HG02759 (cell line): ENCODE measurements around the gene PTPN14.
"Not testable (repeated sequence)": the region's sequence is repeated elsewhere in the genome, so short reads cannot be mapped to it uniquely, and the experiment has no call there.

ENCODE experiments used
- ATAC-seq: cut with Tn5 transposase; IDR thresholded peaks from one replicate; pipeline ENCODE4 v1.9.1; 2021; ENCODE audit warnings: mild to moderate bottlenecking, moderate library complexity; ENCODE audit not compliant: unreplicated experiment

PTPN14 gene

DNA sequence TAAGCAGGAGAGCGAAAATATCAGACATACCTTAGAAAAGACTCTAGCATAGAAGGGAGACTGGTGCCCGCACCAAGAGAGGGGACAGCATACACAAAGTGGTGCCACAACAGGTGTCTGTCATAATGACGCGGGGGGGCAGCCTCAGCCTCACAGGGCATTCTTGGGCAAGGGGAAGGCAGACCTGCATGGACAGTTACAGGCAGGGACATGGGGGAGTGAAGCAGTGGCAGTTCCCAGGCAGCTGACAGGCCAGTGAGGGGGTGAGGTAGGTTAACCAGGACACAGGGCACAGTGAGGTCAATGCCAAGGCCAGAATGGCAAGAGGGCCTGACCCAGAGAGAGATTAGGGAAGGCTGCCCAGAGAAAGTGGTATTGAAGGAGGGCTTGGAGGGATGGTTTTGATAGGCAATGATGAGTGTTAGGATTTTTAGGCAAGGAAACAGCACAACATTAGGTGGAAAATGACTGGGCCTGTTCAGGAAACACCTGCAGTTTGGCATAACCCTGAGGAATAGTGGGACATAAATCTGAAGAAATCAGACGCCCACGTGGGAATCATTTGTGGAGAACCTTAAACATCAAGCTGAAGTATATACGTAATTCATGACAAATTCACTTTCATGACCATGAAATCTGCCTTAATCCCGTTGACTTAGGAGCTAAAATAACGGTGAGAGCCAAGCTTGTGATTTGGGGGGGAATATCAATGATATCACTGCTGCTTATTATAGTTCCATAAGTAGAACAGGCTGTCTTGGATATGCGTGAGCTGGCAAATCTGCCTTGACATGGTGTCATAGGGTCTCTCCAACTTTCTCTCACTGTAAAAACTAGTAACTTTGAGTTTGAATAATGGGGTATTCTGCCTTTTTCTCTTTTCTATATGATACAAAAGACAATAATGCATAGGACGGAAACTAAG lies 8.9 kb downstream of the PTPN14 start:
- ATAC-seq: no peak

DNA sequence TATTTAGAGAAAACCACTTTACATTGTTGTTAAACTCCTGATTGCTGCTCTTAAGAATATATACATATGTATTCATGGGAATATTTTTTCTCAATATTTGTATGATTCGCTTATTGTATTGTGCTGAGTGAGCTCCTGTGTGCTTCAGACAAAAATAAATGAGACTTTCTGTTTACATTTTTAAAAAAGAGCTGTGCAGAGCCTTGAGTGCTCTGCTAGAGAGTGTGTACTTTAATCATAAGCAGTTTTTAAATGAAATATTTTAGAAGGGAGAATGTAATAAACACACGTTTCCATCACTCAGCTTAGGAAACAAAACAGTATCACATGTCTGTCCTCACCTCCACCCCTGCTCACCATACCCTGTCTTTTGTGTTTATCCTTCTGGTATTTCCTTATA lies 9.7 kb downstream of the PTPN14 start:
- ATAC-seq: no peak

DNA sequence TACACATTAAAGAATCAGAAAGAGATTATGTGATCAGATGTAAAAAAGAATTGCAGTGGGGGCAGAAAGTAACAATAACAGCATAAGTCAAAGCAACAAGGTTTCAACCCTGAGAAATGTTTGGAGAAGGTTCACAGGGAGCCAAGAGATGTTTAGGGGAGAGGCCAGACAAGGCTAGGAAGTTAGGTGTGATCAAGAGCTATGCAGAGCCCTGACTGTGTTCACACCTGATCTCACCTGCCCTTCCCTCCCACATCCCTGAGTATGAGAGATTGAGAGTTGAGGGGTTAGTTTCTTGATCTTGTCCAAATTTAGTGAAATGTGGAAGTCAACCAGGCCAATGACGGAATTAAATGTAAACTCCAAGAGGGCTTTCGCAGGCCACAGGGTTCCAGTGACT lies 10.2 kb downstream of the PTPN14 start:
- no peak for ATAC-seq

DNA sequence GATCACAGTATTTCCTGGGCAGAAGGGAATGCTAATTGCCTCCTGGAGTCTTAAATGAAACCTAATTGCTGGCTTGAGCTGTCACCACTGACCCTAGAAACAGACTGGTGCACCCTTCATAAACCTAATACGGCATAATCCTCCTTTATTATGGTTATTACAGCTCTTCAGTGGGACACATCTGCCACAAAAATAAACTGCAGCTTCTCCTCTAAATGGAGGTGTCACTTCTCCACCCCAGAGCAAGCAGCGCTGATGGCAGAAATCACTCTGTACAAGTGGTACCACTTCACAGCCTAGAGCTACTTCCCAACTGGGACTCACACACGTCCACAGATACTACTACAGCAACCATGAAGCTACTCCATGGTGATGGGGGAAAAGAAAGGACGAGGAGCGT lies 11.1 kb downstream of the PTPN14 start:
- no peak for ATAC-seq

DNA sequence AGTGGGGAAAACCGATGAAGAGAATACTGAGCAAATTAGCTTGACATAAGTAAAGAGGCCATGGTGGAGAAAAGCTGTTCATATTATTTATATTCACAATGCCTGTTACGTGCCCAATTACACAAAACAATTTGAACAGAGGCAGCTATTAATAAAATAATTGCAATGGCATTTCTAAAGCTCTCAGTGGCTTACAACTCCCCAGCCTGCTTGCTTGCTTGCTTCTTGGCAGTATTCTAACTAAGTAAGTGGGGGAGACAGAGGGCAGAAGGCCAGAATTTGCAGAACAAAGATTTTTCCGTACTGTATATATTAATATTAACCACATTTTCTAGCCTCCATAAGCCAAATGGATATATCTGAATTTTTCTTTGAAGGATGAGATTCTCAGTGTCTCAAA lies 12.9 kb downstream of the PTPN14 start:
- ATAC-seq: no peak

DNA sequence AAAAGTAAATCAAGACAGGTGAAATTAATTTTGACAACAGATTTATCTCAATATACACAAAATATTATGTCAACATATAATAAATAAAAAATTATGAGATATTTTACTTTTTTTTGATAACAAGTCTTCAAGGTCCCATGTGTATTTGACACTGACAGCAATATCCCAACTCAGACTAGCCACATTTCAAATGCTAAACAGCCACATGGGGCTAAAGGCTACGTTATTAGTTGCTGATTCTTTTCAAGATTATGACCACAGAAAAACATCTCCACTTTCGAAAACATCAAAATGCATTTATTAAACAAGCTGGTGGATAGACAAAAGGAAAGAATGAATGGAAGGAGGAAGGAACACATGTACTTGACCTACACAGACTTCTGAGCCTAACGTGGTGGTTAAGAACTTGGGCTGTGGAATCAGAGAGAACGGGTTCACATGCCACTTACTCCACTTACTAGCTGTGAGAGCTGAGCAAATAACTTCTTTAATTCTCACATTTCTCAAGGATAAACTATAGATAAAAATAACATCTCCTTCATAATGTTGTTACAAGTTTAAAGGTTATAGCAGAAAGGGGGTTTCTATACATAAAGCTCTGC lies 13.4 kb downstream of the PTPN14 start:
- no peak for ATAC-seq

DNA sequence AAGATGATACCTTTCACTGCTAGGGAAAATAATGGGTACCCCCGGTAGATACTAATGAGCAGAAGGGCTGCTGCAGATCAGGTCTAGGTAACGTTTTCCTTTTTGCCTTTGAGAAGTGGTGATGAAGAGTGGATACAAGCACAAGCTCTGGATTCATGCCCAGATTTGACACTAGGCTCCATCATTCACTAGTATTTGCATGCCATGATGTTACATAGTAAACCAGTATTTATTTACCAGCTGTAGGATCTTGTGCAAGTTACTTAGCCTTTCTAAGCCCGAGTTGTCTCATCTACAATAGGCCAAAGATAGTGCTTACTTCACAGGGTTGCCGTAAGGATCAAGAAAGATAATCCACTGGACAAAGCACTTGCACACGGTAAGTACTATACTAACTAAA lies 14.2 kb downstream of the PTPN14 start:
- no peak for ATAC-seq

DNA sequence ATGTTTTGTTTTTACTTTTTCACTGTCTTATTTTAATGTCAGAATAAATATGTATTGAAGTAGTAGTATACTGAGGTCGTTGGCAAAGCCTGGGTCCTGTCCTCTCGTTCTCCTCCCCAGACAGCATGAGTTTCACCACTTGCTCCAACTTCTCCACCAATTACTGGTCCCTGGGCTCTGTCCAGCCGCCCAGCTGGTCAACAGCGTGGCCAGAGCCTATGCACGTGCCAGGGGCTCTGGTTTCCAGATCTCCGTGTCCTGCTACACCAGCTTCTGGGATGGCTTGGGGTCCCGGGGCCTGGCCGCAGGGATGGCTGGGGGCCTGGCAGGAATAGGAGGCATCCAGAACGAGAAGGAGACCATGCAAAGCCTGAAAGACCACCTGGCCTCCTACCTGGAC lies 19.3 kb downstream of the PTPN14 start:
- ATAC-seq: no peak

DNA sequence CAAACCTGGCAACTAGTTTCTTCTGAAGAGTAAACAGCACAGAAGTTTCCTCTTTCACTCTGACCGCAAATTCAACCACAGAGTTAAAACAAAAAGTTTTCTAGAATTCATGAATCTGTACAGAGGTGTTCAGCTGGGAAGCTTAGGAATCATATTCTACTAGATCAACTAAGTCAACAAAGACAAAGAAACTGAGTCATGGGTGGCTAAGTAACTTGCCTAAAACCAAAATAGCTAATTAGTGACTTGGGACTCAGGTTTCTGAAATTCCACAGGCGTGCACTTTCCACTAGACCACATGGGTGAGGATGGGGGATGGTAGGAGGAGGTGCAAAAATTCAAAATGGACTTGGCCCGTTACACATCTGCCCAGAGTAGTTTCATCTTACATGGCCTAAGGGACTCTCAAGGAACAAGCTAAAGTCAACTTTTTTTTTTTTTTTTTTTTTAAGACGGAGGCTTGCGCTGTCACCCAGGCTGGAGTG lies 25.8 kb downstream of the PTPN14 start:
- peak; percentile 59 for ATAC-seq

DNA sequence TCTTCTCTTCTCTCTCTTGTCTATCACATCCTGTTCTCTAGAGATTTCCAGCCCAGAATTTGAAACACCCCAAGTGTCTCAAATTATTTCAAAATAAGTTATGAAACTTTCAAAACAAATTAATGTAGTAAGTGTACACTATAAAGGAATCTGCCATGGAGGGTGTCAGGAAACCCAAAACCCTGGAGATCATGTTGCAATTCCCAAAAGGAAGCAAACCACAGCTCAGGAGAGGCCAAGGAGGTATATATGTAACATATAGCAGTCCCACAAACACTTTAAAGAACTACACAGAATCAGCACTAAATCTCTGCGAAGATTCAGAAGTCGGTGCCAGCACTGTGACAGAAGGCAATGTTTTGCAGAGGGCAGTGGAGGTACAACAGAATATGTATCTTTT lies 26.6 kb downstream of the PTPN14 start:
- ATAC-seq: no peak

DNA sequence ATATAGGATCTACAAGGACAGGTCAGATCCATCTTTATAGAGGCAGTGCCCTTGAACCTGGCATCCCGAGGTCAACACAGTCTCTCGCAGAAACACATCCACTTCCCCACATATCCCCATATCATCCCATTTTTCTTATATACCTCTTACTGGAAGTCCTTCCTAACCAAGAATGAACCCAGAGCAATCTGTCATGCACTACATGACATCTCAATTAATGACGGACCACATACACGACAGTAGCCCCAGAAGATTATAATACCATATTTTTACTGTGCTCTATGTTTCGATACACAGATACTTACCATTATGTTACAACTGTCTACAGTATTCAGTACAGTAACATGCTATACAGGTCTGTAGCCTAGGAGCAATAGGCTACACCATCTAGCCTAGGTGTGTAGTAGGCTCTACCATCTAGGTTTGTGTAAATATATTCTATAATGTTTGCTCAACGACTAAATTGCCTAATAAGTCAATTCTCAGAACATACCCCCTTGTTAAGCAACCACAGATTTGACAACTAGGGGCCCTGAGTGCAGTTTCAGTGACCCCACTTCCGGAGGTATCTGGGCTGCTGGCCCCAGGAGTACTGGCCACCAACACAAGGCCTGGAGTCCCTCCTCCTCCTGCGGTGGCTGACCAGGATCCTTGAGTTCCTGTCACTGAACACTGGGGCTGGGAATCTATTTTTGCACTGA lies 28.1 kb downstream of the PTPN14 start:
- ATAC-seq: no peak

DNA sequence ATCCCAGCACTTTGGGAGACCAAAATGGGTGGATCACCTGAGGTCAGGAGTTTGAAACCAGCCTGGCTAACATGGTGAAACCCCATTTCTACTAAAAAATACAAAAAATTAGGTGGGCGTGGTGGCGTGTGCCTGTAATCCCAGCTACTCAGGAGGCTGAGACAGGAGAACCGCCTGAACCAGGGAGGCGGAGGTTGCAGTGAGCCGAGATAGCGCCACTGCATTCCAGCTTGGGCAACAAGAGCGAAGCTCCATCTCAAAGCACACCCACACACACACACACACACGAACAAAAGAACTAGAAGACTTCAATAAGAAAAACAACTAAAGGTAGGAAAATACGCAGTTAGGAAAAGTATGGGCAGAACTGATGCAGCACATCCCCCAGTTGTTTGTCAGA lies 29.9 kb downstream of the PTPN14 start:
- not testable (repeated sequence) for ATAC-seq

DNA sequence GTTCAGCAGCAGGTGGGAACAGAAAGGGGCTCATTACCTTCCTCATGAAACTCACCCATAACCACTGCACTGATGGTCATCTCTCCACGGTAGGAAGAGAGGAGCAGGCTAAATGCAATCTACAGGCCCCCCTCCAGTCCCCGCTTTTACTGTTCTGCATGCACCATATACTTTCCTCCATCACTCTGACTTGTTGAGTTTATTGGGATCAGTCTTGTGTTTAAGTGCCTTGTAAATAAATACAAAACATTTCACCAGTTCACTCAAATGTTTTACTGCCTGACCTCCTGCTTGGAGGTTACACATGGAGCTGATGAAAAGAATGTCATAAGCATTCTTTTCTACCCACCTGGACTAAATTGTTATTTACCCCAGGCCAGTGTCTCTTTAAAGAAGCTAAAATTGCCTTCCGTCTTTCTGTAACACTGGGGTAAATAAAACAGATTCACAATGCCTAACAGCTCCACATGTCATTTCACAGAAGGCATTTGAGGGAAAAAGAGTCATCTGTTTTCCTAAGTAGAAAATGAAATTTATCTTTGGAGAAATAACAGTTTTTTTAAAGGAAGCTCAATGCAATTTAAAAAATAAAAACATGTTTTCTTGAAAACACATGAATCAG lies 30.7 kb downstream of the PTPN14 start:
- no peak for ATAC-seq

DNA sequence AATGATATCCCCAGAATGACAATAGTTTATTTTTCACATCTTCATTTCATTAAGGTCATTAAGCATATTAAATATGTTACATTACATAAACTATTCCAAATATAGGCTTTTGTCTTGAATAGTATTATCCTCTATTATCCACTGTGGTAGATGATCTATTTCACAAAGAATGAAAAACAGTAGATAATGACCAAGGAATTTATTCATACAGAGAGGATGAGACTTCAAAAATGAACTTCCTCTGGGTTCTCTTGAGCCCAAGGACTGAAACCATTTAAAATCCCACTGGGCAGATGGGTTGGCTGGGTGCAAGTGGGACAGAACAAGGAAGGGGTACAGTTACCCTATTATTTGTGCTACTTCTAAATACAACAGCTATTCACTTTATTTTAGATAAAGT lies 33.0 kb downstream of the PTPN14 start:
- ATAC-seq: no peak

DNA sequence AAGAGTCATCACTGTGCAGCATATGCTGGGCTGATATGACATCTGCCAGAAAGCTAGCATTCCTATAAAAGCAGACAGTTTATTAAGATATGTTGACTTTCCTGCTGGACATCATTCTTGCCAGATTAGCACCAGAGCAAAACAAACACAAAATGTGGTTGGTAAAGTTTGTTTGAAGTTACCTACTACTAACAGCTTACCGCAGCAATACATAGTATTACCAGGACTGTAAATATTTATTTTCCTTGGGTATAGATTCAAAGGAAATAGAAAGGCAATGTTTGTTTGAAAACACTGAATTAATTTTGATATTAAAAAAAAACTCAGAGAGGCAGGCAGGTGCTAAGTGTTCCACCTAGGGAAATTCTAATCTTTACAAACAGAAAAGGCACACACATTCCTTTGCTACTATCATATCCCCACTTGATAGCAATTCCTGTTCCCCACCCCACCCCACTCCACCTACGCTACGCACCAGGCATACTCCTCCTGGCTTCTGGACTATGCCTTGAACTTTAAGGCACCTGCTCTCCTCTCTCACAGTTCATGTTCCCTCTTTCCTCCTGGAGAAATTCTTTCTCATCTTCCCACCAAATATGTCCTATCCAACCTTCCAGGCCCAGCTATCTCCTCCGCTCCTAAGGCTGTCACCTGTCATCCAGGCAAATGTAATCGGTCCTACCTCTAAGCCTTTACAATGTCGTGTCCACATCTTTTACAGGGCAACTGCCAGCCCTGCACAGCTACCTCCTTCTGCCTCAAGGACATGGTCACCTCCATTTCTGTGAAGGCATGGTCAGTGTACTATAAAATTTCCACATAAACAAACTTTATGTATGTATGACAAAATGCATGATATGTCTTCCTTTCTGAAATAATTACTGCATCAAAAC lies 34.7 kb downstream of the PTPN14 start:
- ATAC-seq: no peak

DNA sequence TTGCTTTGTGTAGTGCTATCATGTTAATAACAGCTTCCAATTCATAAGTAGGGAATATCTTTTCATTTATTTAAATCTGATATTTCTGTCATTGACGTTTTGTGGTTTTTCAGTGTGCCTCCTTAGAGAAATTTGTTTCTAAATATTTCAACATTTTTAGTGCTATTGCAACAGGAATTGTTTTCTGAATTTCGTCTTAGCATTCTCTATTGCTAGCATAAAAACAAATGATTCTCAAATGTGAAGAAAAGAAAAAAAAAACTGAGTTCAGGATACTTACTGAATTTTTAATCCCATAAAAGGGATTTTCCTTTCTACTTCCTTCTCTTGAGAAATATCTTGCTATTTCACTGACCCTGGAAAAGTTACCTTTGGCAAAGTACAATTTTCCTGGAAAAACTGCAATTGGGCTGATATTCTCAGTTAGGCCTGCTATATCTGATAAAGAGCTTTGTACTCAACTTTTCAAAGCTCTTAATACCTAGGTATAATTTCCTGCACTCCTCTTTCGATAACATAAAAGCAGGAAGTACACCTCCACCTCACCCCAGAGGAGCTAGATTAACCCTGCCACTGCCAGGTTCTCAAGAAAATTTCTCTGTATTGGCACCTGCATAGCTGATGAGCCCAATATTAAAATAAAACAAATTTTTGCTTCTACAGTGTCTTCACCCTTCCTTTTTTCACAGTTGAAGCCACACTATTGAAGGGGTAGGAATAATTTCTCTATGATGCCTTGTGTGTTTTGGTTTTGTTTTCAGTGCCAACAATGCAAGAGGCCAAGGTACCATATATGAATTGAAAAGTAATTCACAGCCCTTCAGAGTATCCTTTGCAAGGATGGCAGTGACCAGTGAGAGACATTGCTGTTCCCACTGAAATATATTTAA lies 35.6 kb downstream of the PTPN14 start:
- no peak for ATAC-seq

DNA sequence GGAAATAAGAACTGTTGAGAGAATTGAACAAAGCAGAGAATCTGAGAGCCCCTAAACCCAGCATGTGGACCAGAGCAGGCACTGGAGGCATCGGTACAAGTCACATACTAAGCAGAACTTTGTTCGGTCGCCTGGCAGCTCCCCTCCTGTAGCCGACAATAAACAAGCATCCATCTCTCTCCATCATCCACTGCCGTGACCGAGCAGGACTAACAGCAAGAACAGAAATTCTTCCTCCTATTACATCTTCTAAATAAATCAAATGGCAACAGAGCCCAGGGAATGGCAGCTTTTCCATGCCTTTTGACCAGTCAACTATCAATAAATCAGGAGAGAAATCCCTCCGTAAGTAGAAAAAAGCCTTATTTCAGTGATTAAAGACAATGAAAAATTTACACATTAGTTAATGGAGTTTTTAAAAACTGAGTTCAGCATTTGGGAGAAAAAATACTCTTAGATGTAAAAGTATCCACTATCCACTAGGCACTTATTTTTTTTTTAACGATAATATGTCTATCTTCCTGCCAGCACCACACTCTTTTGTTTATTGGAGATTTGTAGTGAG lies 36.5 kb downstream of the PTPN14 start:
- no peak for ATAC-seq

DNA sequence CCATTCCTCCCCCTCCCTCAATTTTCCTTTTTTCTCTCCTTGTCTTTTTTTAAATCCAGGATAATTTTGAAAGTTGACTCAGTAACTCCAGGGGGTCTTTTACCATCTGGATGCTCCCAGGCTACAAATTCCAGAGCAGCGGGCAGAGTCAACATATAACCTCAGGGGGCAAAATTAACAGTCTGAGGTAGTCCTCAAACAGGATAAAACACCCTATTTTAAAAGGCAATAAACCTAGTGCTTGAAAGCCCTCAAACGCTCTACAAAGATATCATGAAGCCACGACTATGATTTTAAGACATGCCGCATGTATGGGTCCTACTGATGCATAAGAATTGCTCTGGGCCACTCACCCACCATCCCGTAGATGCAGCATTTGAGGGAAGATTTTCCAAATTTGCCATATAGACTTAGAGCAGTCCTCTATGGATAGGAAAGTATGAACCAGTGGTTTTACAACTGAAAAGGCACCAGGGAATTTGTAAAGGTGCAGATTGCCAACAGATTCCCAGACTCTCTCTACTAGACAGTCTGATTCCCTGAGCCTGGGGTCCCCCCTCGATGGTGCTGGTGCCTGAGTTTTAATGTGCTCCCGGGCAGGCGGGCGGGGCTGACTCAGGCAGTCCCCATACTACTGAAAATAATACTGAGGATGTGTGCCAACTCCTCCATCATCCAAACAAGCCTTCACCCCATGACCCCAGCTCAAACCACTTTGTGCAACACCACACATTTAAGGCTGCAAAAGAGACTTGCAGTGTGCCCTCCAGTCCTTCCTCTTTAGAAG lies 37.2 kb downstream of the PTPN14 start:
- ATAC-seq: no peak
